Gastroesophageal sphincter (tissue), 4 donors: ENCODE measurements around the gene CASQ1. TPM values are rescaled to one million over a fixed set of nuclear protein-coding genes. Genes with fewer than 3 reads are reported as not detected.

Source experiments
- ATAC-seq: fragments of 150-250 bp; one replicate; pipeline ENCODE4 v1.9.1; 2016; ENCODE audit warnings: mild to moderate bottlenecking, moderate library complexity
- H3K27ac ChIP-seq, 4 donors: fragments of 200-600 bp; sonication (generic) in 3 of 4; 1 replicate in 3 of 4; 2 replicates in 1 of 4; pipeline ENCODE4 v1.5.1; 2016 to 2019
- H3K27me3 ChIP-seq: fragments of 200-600 bp; sonication (generic); one replicate; pipeline ENCODE4 v1.5.1; 2019
- H3K36me3 ChIP-seq, 2 donors: fragments of 200-600 bp; sonication (generic); one replicate each; pipeline ENCODE4 v1.5.1; 2019; ENCODE audit warnings: control low read depth in 1 of 2
- H3K4me1 ChIP-seq, 3 donors: fragments of 200-600 bp; sonication (generic); 1 replicate in 2 of 3; 2 replicates in 1 of 3; pipeline ENCODE4 v1.5.1; 2016 to 2019; ENCODE audit warnings: control low read depth in 2 of 3
- H3K4me3 ChIP-seq, 2 donors: fragments of 200-600 bp; sonication (generic); one replicate each; pipeline ENCODE4 v1.5.1; 2019; ENCODE audit warnings: mild to moderate bottlenecking in 1 of 2, moderate library complexity in 1 of 2
- H3K9me3 ChIP-seq, 3 donors: fragments of 200-600 bp; sonication (generic); one replicate each; pipeline ENCODE4 v1.5.1; 2017 to 2019; ENCODE audit warnings: control low read depth in 2 of 3
- EP300 ChIP-seq: sonication (generic); formaldehyde crosslinking; IDR thresholded peaks from one replicate; pipeline ENCODE4 v1.6.1; 2017; ENCODE audit warnings: antibody characterized with exemption, mild to moderate bottlenecking
- POLR2A ChIP-seq, 2 donors: fragments of 450-650 bp; IDR thresholded peaks; one replicate each; pipeline ENCODE4 v1.6.1; 2017; ENCODE audit warnings: antibody characterized with exemption in 2 of 2, mild to moderate bottlenecking in 2 of 2, moderate library complexity in 1 of 2
- POLR2AphosphoS5 ChIP-seq: sonication (generic); formaldehyde crosslinking; IDR thresholded peaks from one replicate; pipeline ENCODE4 v1.6.1; 2017; ENCODE audit warnings: antibody characterized with exemption
- WGBS, 2 donors: methylation state at CpG; one replicate each; pipeline ENCODE4 v1.1.5; 2018; ENCODE audit warnings: low coverage in 1 of 2; 5-methylcytosine and 5-hydroxymethylcytosine counted together
- total RNA-seq, 4 donors: library from RNA; depleted of rRNA; stranded (reverse); fragments of >200 nt; gene quantifications; one replicate each; pipeline ENCODE4 v1.1.0, GENCODE V29; 2016
- TF ChIP-seq, protein P1 (sequence below), 4 experiments: fragments of 200-600 bp in 2 of 4; fragments of 450-650 bp in 2 of 4; sonication (generic) in 1 of 4; IDR thresholded peaks; one replicate each; pipeline ENCODE4 v1.5.1; 2017 to 2019; ENCODE audit warnings: antibody characterized with exemption in 4 of 4, mild to moderate bottlenecking in 2 of 4, moderate library complexity in 2 of 4

The CASQ1 gene
- total RNA-seq, 4 donors from 2014 or later, result 1.3 to 8.8 (median 2.2) TPM

- Histone ChIP-seq H3K4me1 (no peaks in the 10 kb centered on the region), H3K27me3 (no peaks in the 10 kb centered on the region), H3K27ac (no peak overlapping the region), H3K36me3 (no peaks in the 10 kb centered on the region), H3K9me3 (no peaks in the 10 kb centered on the region), H3K4me3 (no peak overlapping the region)
- TF ChIP-seq POLR2AphosphoS5, result no peak
- no peak for TF ChIP-seq EP300
- TF ChIP-seq, protein P1, sequence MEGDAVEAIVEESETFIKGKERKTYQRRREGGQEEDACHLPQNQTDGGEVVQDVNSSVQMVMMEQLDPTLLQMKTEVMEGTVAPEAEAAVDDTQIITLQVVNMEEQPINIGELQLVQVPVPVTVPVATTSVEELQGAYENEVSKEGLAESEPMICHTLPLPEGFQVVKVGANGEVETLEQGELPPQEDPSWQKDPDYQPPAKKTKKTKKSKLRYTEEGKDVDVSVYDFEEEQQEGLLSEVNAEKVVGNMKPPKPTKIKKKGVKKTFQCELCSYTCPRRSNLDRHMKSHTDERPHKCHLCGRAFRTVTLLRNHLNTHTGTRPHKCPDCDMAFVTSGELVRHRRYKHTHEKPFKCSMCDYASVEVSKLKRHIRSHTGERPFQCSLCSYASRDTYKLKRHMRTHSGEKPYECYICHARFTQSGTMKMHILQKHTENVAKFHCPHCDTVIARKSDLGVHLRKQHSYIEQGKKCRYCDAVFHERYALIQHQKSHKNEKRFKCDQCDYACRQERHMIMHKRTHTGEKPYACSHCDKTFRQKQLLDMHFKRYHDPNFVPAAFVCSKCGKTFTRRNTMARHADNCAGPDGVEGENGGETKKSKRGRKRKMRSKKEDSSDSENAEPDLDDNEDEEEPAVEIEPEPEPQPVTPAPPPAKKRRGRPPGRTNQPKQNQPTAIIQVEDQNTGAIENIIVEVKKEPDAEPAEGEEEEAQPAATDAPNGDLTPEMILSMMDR (IDR thresholded peaks at IDR 0.05), result no peak
- WGBS, 2 donors, result 42 to 54% methylated on average over 9 to 12 of the region's 15 CpGs
- ATAC-seq, result no peak
Measured at GRCh38 chr1:160169553-160170399, 20.6 kb upstream of the CASQ1 start.

GRCh38 chr1:160171354-160171753 lies 19.0 kb upstream of the CASQ1 start:
- no peaks in the 10 kb centered on the region for H3K9me3 ChIP-seq
- no peak overlapping the region for H3K27ac ChIP-seq
- H3K36me3 ChIP-seq, result no peaks in the 10 kb centered on the region
- no peaks in the 10 kb centered on the region for H3K27me3 ChIP-seq
- no peak overlapping the region for H3K4me3 ChIP-seq
- no peaks in the 10 kb centered on the region for H3K4me1 ChIP-seq
- TF ChIP-seq EP300, result no peak
- TF ChIP-seq POLR2AphosphoS5, result no peak
- ATAC-seq, result no peak
- 64 to 83% methylated on average over 2 to 4 of the region's 4 CpGs for WGBS, 2 donors

- 34 to 72% methylated on average over 8 to 9 of the region's 9 CpGs for WGBS, 2 donors
- H3K36me3 ChIP-seq, result no peaks in the 10 kb centered on the region
- no peak overlapping the region for H3K4me3 ChIP-seq
- no peaks in the 10 kb centered on the region for H3K9me3 ChIP-seq
- no peak for ATAC-seq
- H3K27ac ChIP-seq, result no peak overlapping the region
- TF ChIP-seq EP300 (no peak), POLR2A (IDR thresholded peaks at IDR 0.05) (no peak)
- TF ChIP-seq, protein P1 (IDR thresholded peaks at IDR 0.05), result no peak
- H3K4me1 ChIP-seq, result no peaks in the 10 kb centered on the region
- no peaks in the 10 kb centered on the region for H3K27me3 ChIP-seq
Measured at GRCh38 chr1:160171980-160172379, 18.4 kb upstream of the CASQ1 start.

DNA sequence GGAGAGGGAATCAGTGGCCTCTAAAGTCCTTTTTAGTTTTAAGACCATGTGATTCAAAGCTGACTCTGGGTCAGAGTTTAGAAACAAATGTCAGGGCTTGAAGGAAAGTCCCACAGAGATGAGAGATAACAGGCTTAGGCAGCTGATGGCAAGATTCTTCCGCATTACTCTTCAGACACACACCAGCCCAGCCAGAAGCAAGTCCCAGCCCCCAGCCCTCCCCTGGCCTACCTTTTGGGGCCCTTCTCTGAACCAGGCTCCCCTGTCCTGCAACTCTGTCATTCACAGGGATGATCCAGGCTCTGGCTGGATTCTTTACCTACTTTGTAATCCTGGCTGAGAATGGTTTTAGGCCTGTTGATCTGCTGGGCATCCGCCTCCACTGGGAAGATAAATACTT lies 13.1 kb upstream of the CASQ1 start:
- H3K4me1 ChIP-seq, result no peaks in the 10 kb centered on the region
- ATAC-seq, result no peak
- H3K36me3 ChIP-seq, result no peaks in the 10 kb centered on the region
- no peaks in the 10 kb centered on the region for H3K27me3 ChIP-seq
- TF ChIP-seq EP300, result no peak
- TF ChIP-seq POLR2AphosphoS5, result no peak
- no peak for TF ChIP-seq POLR2A (IDR thresholded peaks at IDR 0.05)
- TF ChIP-seq, protein P1 (IDR thresholded peaks at IDR 0.05), result no peak
- H3K4me3 ChIP-seq, result no peak overlapping the region
- no peaks in the 10 kb centered on the region for H3K9me3 ChIP-seq
- 43 to 80% methylated on average over 1 of the region's 2 CpGs for whole genome bisulfite sequencing, 2 donors
- H3K27ac ChIP-seq, result no peak overlapping the region

DNA sequence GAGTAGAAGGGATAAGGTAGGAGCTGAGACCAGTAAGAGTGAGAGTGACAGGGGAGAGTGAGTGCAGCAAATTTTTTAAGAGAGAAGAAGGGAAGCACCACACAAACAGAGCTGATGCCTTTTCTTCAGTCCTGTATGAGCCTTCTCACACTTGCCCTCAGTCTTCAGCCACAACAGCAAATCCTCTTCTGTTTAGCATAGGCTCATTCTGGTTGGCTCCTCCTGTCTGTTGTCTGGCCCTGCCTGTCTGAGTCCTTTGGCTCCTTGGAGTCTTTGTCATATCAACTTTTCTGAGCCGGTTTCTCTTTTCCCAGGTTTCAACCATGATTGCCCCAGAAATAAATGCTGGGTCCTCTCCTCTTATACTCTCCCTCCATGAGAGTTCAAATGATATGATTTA lies 12.7 kb upstream of the CASQ1 start:
- Histone ChIP-seq H3K27me3 (no peaks in the 10 kb centered on the region), H3K36me3 (no peaks in the 10 kb centered on the region), H3K9me3 (no peaks in the 10 kb centered on the region), H3K4me1 (no peaks in the 10 kb centered on the region), H3K27ac (no peak overlapping the region), H3K4me3 (no peak overlapping the region)
- WGBS, 2 donors, result 70% methylated on average over 1 of the region's 1 CpG; no CpG with 5 or more reads in 1 of the 2 donors
- ATAC-seq, result no peak
- TF ChIP-seq, protein P1 (IDR thresholded peaks at IDR 0.05), result no peak
- no peak for TF ChIP-seq EP300
- no peak for TF ChIP-seq POLR2AphosphoS5
- no peak for TF ChIP-seq POLR2A (IDR thresholded peaks at IDR 0.05)
